Trophoblast cell (in vitro differentiated cells and primary cell): Measurements from ENCODE around the gene MDFIC2.

ENCODE experiments used
- DNase-seq, 2 donors: peaks; one replicate each; pipeline ENCODE4 v3.0.0-alpha.2; 2016
- H2AFZ ChIP-seq: 2 replicates; pipeline ENCODE4 v1.6.1; 2013; ENCODE audit warnings: low read length, moderate library complexity, mild to moderate bottlenecking; ENCODE audit not compliant: insufficient read depth, poor library complexity
- H2AK5ac ChIP-seq: 2 replicates; pipeline ENCODE4 v1.6.1; 2013; ENCODE audit warnings: mild to moderate bottlenecking, low read length
- H2BK120ac ChIP-seq: 2 replicates; pipeline ENCODE4 v1.6.1; 2013; ENCODE audit warnings: low read length, mild to moderate bottlenecking, moderate library complexity; ENCODE audit not compliant: insufficient read depth, poor library complexity
- H2BK12ac ChIP-seq: 2 replicates; pipeline ENCODE4 v1.6.1; 2013; ENCODE audit warnings: mild to moderate bottlenecking, low read length, moderate library complexity
- H2BK5ac ChIP-seq: 2 replicates; pipeline ENCODE4 v1.6.1; 2013; ENCODE audit warnings: low read length, low read depth, moderate library complexity, mild to moderate bottlenecking; ENCODE audit not compliant: poor library complexity
- H3K14ac ChIP-seq: 2 replicates; pipeline ENCODE4 v1.6.1; 2013; ENCODE audit warnings: mild to moderate bottlenecking, low read length
- H3K18ac ChIP-seq: 2 replicates; pipeline ENCODE4 v1.6.1; 2013; ENCODE audit warnings: mild to moderate bottlenecking, low read length
- H3K23ac ChIP-seq: 2 replicates; pipeline ENCODE4 v1.6.1; 2013; ENCODE audit warnings: low read length
- H3K27ac ChIP-seq: 2 replicates; pipeline ENCODE4 v1.5.1; 2013; ENCODE audit warnings: low read depth, mild to moderate bottlenecking, inconsistent platforms, low read length, moderate library complexity
- H3K27me3 ChIP-seq: 2 replicates; pipeline ENCODE4 v1.6.1; 2013; ENCODE audit warnings: inconsistent platforms, mild to moderate bottlenecking, low read length, moderate library complexity; ENCODE audit not compliant: insufficient read depth
- H3K36me3 ChIP-seq, 2 experiments: 1 replicate in 1 of 2; 2 replicates in 1 of 2; pipeline ENCODE4 v1.6.1; 2013; ENCODE audit warnings: low read length in 2 of 2, mild to moderate bottlenecking in 2 of 2, moderate library complexity in 1 of 2; ENCODE audit not compliant: insufficient read depth in 2 of 2, control insufficient read depth in 1 of 2
- H3K4ac ChIP-seq: 2 replicates; pipeline ENCODE4 v1.6.1; 2013; ENCODE audit warnings: low read depth, mild to moderate bottlenecking, low read length, moderate library complexity
- H3K4me1 ChIP-seq, 2 experiments: 1 replicate in 1 of 2; 2 replicates in 1 of 2; pipeline ENCODE4 v1.6.1; 2013; ENCODE audit warnings: low read length in 2 of 2, mild to moderate bottlenecking in 2 of 2, moderate library complexity in 1 of 2; ENCODE audit not compliant: insufficient read depth in 2 of 2, control insufficient read depth in 1 of 2
- H3K4me2 ChIP-seq: 2 replicates; pipeline ENCODE4 v1.6.1; 2013; ENCODE audit warnings: inconsistent platforms, mild to moderate bottlenecking, low read length, moderate library complexity
- H3K4me3 ChIP-seq: 2 replicates; pipeline ENCODE4 v1.5.1; 2013; ENCODE audit warnings: mild to moderate bottlenecking, low read depth, low read length, inconsistent platforms
- H3K79me1 ChIP-seq: one replicate; pipeline ENCODE4 v1.6.1; 2013; ENCODE audit warnings: low read length
- H3K79me2 ChIP-seq: 2 replicates; pipeline ENCODE4 v1.6.1; 2013; ENCODE audit warnings: low read length, mild to moderate bottlenecking; ENCODE audit not compliant: control insufficient read depth, insufficient read depth, poor library complexity
- H3K9ac ChIP-seq: 2 replicates; pipeline ENCODE4 v1.6.1; 2013; ENCODE audit warnings: mild to moderate bottlenecking, low read length
- H3K9me3 ChIP-seq: 2 replicates; pipeline ENCODE4 v1.6.1; 2013; ENCODE audit warnings: low read depth, mild to moderate bottlenecking, control low read depth, inconsistent platforms, low read length; ENCODE audit not compliant: insufficient read depth
- H4K12ac ChIP-seq: 2 replicates; pipeline ENCODE4 v1.6.1; 2013; ENCODE audit warnings: low read depth, mild to moderate bottlenecking, low read length, moderate library complexity
- H4K8ac ChIP-seq: 2 replicates; pipeline ENCODE4 v1.6.1; 2013; ENCODE audit warnings: low read depth, mild to moderate bottlenecking, low read length, moderate library complexity
- H4K91ac ChIP-seq: one replicate; pipeline ENCODE4 v1.6.1; 2013; ENCODE audit warnings: low read depth, mild to moderate bottlenecking, low read length, moderate library complexity
- whole genome bisulfite sequencing: extraction: QIAGEN DNeasy Blood & Tissue Kit; methylation state at CpG from one replicate; pipeline ENCODE4 v1.1.7; 2013; ENCODE audit warnings: missing lambda C conversion rate; ENCODE audit not compliant: insufficient read length, insufficient coverage; ENCODE audit errors: extremely low coverage; 5-methylcytosine and 5-hydroxymethylcytosine counted together

MDFIC2 gene

GRCh38 chr3:70276901-70277300, 35.5 kb downstream of the MDFIC2 start:
- no peak overlapping the region for H3K9ac ChIP-seq
- no peak overlapping the region for H4K12ac ChIP-seq
- H3K79me2 ChIP-seq: no peaks in the 10 kb centered on the region
- H4K8ac ChIP-seq: no peak overlapping the region
- H3K18ac ChIP-seq: no peak overlapping the region
- H3K9me3 ChIP-seq: peaks cover 2% of the 10 kb centered on the region
- no peaks in the 10 kb centered on the region for H3K79me1 ChIP-seq
- DNase-seq: no peak
- H2BK120ac ChIP-seq: no peak overlapping the region
- H3K27me3 ChIP-seq: no peaks in the 10 kb centered on the region
- no peak overlapping the region for H3K4me3 ChIP-seq
- no peak overlapping the region for H2BK5ac ChIP-seq
- no peak overlapping the region for H3K23ac ChIP-seq
- H2AK5ac ChIP-seq: no peak overlapping the region
- no peaks in the 10 kb centered on the region for H3K36me3 ChIP-seq
- H3K4me2 ChIP-seq: no peak overlapping the region
- no peak overlapping the region for H2BK12ac ChIP-seq
- WGBS: no CpG with 5 or more reads among the region's 4 CpGs
- H3K4ac ChIP-seq: no peak overlapping the region
- H2AFZ ChIP-seq: no peak overlapping the region
- no peak overlapping the region for H3K27ac ChIP-seq
- H3K14ac ChIP-seq: no peak overlapping the region
- H3K4me1 ChIP-seq: no peaks in the 10 kb centered on the region
- H4K91ac ChIP-seq: no peak overlapping the region

- H3K18ac ChIP-seq: no peak overlapping the region
- no peak overlapping the region for H4K8ac ChIP-seq
Observed at GRCh38 chr3:70273492-70273891, 38.9 kb downstream of the MDFIC2 start.

GRCh38 chr3:70272798-70273197, 39.6 kb downstream of the MDFIC2 start:
- no peak for DNase-seq
- no peak overlapping the region for H3K4me3 ChIP-seq
- no peak overlapping the region for H4K91ac ChIP-seq
- no peak overlapping the region for H3K4me2 ChIP-seq
- H3K27me3 ChIP-seq: no peaks in the 10 kb centered on the region
- H4K8ac ChIP-seq: no peak overlapping the region
- no CpG with 5 or more reads among the region's 5 CpGs for WGBS
- H2BK5ac ChIP-seq: no peak overlapping the region
- H3K4me1 ChIP-seq: no peaks in the 10 kb centered on the region
- no peak overlapping the region for H3K23ac ChIP-seq
- no peak overlapping the region for H4K12ac ChIP-seq
- H3K79me2 ChIP-seq: no peaks in the 10 kb centered on the region
- H3K9ac ChIP-seq: no peak overlapping the region
- no peak overlapping the region for H3K4ac ChIP-seq
- H3K14ac ChIP-seq: no peak overlapping the region
- H3K27ac ChIP-seq: no peak overlapping the region
- no peaks in the 10 kb centered on the region for H3K36me3 ChIP-seq
- H2AFZ ChIP-seq: no peak overlapping the region
- no peak overlapping the region for H2AK5ac ChIP-seq
- no peak overlapping the region for H2BK12ac ChIP-seq
- H3K18ac ChIP-seq: no peak overlapping the region
- no peak overlapping the region for H2BK120ac ChIP-seq
- no peaks in the 10 kb centered on the region for H3K9me3 ChIP-seq
- H3K79me1 ChIP-seq: no peaks in the 10 kb centered on the region

More at GRCh38 chr3:70273492-70273891, 38.9 kb downstream of the MDFIC2 start:
- H3K9ac ChIP-seq: no peak overlapping the region
- H3K9me3 ChIP-seq: no peaks in the 10 kb centered on the region
- DNase-seq: no peak
- no peaks in the 10 kb centered on the region for H3K36me3 ChIP-seq
- H3K4me3 ChIP-seq: no peak overlapping the region
- no peak overlapping the region for H2BK120ac ChIP-seq
- no peak overlapping the region for H3K14ac ChIP-seq
- no peak overlapping the region for H3K4ac ChIP-seq
- H2AFZ ChIP-seq: no peak overlapping the region
- H4K91ac ChIP-seq: no peak overlapping the region
- H3K79me1 ChIP-seq: no peaks in the 10 kb centered on the region
- no peak overlapping the region for H2BK5ac ChIP-seq
- no peak overlapping the region for H4K12ac ChIP-seq
- no peaks in the 10 kb centered on the region for H3K27me3 ChIP-seq
- H3K27ac ChIP-seq: no peak overlapping the region
- no peak overlapping the region for H3K23ac ChIP-seq
- H2BK12ac ChIP-seq: no peak overlapping the region
- no peak overlapping the region for H3K4me2 ChIP-seq
- no peak overlapping the region for H2AK5ac ChIP-seq
- H3K79me2 ChIP-seq: no peaks in the 10 kb centered on the region
- H3K4me1 ChIP-seq: no peaks in the 10 kb centered on the region

GRCh38 chr3:70264122-70264780, 48.2 kb downstream of the MDFIC2 start:
- H3K18ac ChIP-seq: no peak overlapping the region
- no peaks in the 10 kb centered on the region for H3K79me1 ChIP-seq
- H3K23ac ChIP-seq: no peak overlapping the region
- no peak overlapping the region for H2BK12ac ChIP-seq
- no peak overlapping the region for H2AFZ ChIP-seq
- no peak for DNase-seq
- no peaks in the 10 kb centered on the region for H3K36me3 ChIP-seq
- H3K4me1 ChIP-seq: no peaks in the 10 kb centered on the region
- no peak overlapping the region for H4K8ac ChIP-seq
- H3K79me2 ChIP-seq: no peaks in the 10 kb centered on the region
- no peak overlapping the region for H2AK5ac ChIP-seq
- H3K4me2 ChIP-seq: no peak overlapping the region
- no peak overlapping the region for H4K12ac ChIP-seq
- WGBS: no CpG with 5 or more reads among the region's 3 CpGs
- H3K9me3 ChIP-seq: no peaks in the 10 kb centered on the region
- H3K14ac ChIP-seq: no peak overlapping the region
- no peak overlapping the region for H2BK120ac ChIP-seq
- H3K27me3 ChIP-seq: no peaks in the 10 kb centered on the region
- H3K4me3 ChIP-seq: no peak overlapping the region
- no peak overlapping the region for H4K91ac ChIP-seq
- no peak overlapping the region for H2BK5ac ChIP-seq
- H3K27ac ChIP-seq: no peak overlapping the region
- no peak overlapping the region for H3K9ac ChIP-seq
- H3K4ac ChIP-seq: no peak overlapping the region
